A673 (cell line): ENCODE data around the gene SNAP47. TPM values are rescaled to one million over a fixed set of nuclear protein-coding genes. Genes with fewer than 3 reads are reported as not detected.

Experiments used
- BruUV-seq: library from RNA; stranded (reverse); fragments of 400-500 nt; replicated peaks from 2 replicates; lab custom pipeline; 2021; lab: Mats Ljungman, UMichigan
- CTCF ChIA-PET: fragments of 300-600 bp; sonication (Branson Sonifier 250); formaldehyde crosslinking; loops from one replicate; lab custom pipeline; 2022; ENCODE audit warnings: antibody characterized with exemption; lab: Charles Lee
- POLR2A ChIA-PET: fragments of 300-600 bp; sonication (Branson Sonifier 250); formaldehyde crosslinking; loops from one replicate; lab custom pipeline; 2022; ENCODE audit warnings: antibody characterized with exemption; ENCODE audit not compliant: low non-redundant PET; lab: Charles Lee
- DNase-seq: peaks from one replicate; pipeline ENCODE4 v3.0.0-alpha.2; 2015; ENCODE audit warnings: low spot score
- H3K27ac ChIP-seq: fragments of 200-600 bp; sonication (generic); 2 replicates; pipeline ENCODE4 v1.5.1; 2016; ENCODE audit warnings: mixed run types, low read depth, mild to moderate bottlenecking, mixed read lengths, antibody characterized with exemption, low read length; ENCODE audit not compliant: poor library complexity, severe bottlenecking
- H3K27me3 ChIP-seq: fragments of 200-600 bp; sonication (generic); replicated peaks from 2 replicates; pipeline ENCODE4 v1.6.1; 2017; ENCODE audit warnings: mixed run types, low read depth, mild to moderate bottlenecking, mixed read lengths, antibody characterized with exemption, low read length; ENCODE audit not compliant: insufficient read depth, poor library complexity
- H3K36me3 ChIP-seq: fragments of 200-600 bp; sonication (generic); 2 replicates; pipeline ENCODE4 v1.6.1; 2016; ENCODE audit warnings: mixed run types, mild to moderate bottlenecking, mixed read lengths, antibody characterized with exemption, low read length; ENCODE audit not compliant: insufficient read depth, poor library complexity, severe bottlenecking
- H3K4me1 ChIP-seq: fragments of 200-600 bp; sonication (generic); 2 replicates; pipeline ENCODE4 v1.6.1; 2017; ENCODE audit warnings: mixed run types, mild to moderate bottlenecking, mixed read lengths, antibody characterized with exemption, low read length; ENCODE audit not compliant: insufficient read depth, poor library complexity, severe bottlenecking
- H3K4me3 ChIP-seq: fragments of 200-600 bp; sonication (generic); 2 replicates; pipeline ENCODE4 v1.5.1; 2016; ENCODE audit warnings: low read depth, mixed run types, mild to moderate bottlenecking, mixed read lengths, low read length; ENCODE audit not compliant: poor library complexity, severe bottlenecking
- H3K9me3 ChIP-seq: fragments of 200-600 bp; sonication (generic); 2 replicates; pipeline ENCODE4 v1.6.1; 2016; ENCODE audit warnings: mixed run types, low read depth, mild to moderate bottlenecking, mixed read lengths, antibody characterized with exemption, low read length; ENCODE audit not compliant: poor library complexity, severe bottlenecking
- CTCF ChIP-seq: fragments of 300-800, 200-600 bp; sonication (generic); conservative IDR thresholded peaks from 2 replicates; pipeline ENCODE4 v1.5.1; 2017; ENCODE audit warnings: low read depth, mild to moderate bottlenecking, antibody characterized with exemption, low read length, moderate library complexity, mixed read lengths
- EZH2 ChIP-seq: fragments of 200-600 bp; sonication (generic); IDR thresholded peaks from 2 replicates; pipeline ENCODE4 v1.6.1; 2017; ENCODE audit warnings: borderline replicate concordance, low read depth, mild to moderate bottlenecking, mixed read lengths, antibody characterized with exemption, low read length; ENCODE audit not compliant: poor library complexity, severe bottlenecking
- intact Hi-C: fragments of 100-400 bp; cut with micrococcal nuclease; formaldehyde crosslinking; loops from one replicate; pipeline ENCODE4 v1.10.0; 2022; ENCODE audit not compliant: unreplicated experiment
- total RNA-seq: library from RNA; stranded (reverse); gene quantifications from 2 replicates; pipeline ENCODE4 v1.2.3, GENCODE V29; 2021

Gene SNAP47
- total RNA-seq, 1 experiment from 2014 or later, result 36.4 TPM

- intact Hi-C loops, result loop anchor here (5.0 to 10.0 kb wide), 2 partner anchors 277 to 315 kb away; no protein-coding TSS in a partner anchor
- no peaks in the 10 kb centered on the region for H3K27me3 ChIP-seq
- no peak for DNase-seq
- BruUV-seq, result no TSS peak
- H3K4me1 ChIP-seq, result peaks cover 10% of the 10 kb centered on the region
- ChIA-PET POLR2A (no interaction called here), CTCF (interaction anchor here (0.7 kb wide), 1 partner anchor 194 kb away, joined by 3 read pairs; no protein-coding TSS in a partner anchor)
- no peak for TF ChIP-seq CTCF
- no peak for TF ChIP-seq EZH2
- H3K4me3 ChIP-seq, result no peak overlapping the region
- peaks cover 13% of the 10 kb centered on the region for H3K36me3 ChIP-seq
- H3K27ac ChIP-seq, result no peak overlapping the region
- no peaks in the 10 kb centered on the region for H3K9me3 ChIP-seq
Measured at GRCh38 chr1:227759341-227760300, 24.4 kb downstream of the SNAP47 start.

GRCh38 chr1:227760377-227760776 lies 25.1 kb downstream of the SNAP47 start:
- TF ChIP-seq CTCF (no peak), EZH2 (no peak)
- DNase-seq, result no peak
- H3K27ac ChIP-seq, result no peak overlapping the region
- intact Hi-C loops, result loop anchor here (5.0 to 10.0 kb wide), 2 partner anchors 278 to 314 kb away; no protein-coding TSS in a partner anchor
- H3K9me3 ChIP-seq, result no peaks in the 10 kb centered on the region
- no peaks in the 10 kb centered on the region for H3K27me3 ChIP-seq
- H3K36me3 ChIP-seq, result peaks cover 13% of the 10 kb centered on the region
- ChIA-PET CTCF (no interaction called here), POLR2A (no interaction called here)
- no peak overlapping the region for H3K4me3 ChIP-seq
- peaks cover 10% of the 10 kb centered on the region for H3K4me1 ChIP-seq
- no TSS peak for BruUV-seq

- intact Hi-C loops, result loop anchor here (2.0 to 10.0 kb wide), 3 partner anchors 185 to 313 kb away; partner anchors contain the start of gene WNT9A
- Histone ChIP-seq H3K27me3 (no peaks in the 10 kb centered on the region), H3K4me1 (peaks cover 10% of the 10 kb centered on the region), H3K27ac (no peak overlapping the region), H3K4me3 (no peak overlapping the region), H3K36me3 (peaks cover 13% of the 10 kb centered on the region), H3K9me3 (no peaks in the 10 kb centered on the region)
- no TSS peak for BruUV-seq
- TF ChIP-seq CTCF (no peak), EZH2 (no peak)
- POLR2A ChIA-PET, result no interaction called here
- no peak for DNase-seq
- CTCF ChIA-PET, result interaction anchor here (0.6 to 1.0 kb wide), 2 partner anchors 25 to 192 kb away, joined by 4 to 9 read pairs; no protein-coding TSS in a partner anchor
Measured at GRCh38 chr1:227761621-227762230, 26.5 kb downstream of the SNAP47 start.
